ENCODE data around the gene SNX8. TPM values are rescaled to one million over a fixed set of nuclear protein-coding genes. Genes with fewer than 3 reads are reported as not detected.

Gene SNX8
- total RNA-seq, 2 donors from 2014 or later, result 34.2 to 35.9 TPM

DNA sequence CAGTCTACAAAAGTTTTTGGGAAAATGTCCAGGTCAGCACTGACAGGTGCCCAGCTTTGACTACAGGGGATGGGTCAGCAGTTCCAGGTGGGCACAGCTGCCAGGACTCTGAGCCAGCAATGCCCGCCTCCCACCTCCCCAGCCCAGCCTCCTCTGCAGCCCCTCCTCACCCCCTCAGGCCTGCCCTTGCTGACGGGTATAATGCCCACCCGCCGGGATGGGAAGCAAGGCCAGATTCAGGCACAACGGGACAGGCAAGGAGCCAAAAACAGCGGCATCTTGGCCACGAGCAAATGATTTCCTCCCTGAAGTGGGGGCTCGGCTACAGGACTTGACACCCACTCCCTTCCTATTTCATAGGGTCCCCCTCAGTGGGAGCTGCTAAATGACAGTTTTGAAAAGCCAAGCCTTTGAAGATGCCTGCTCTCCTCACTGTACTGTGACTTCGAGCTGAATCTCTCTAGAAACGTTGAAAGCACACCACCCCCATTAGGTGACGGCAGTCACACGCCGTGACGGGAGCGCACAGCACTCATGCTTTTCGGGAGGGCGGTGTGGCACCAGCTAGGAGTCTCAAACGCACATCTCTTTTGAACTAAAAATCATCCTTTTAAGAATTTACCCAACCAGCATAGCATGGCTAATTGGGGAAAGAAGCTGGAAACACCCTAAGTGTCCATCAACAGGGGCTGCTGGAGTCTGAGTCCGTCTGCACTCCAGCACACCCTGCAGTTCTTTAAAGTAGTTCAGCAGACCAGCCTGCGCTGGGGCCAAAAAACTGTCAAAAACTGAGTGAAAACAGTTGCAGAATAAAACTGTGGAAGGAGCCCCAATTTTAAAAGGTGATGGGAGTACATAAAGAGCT is 111.1 kb downstream of the SNX8 start:
- peak; percentile 74 for DNase-seq (ENCODE audit: low spot score)
- intact Hi-C loops (cut with DNase I), result loop anchor here (10.0 kb wide), 2 partner anchors 528 to 618 kb away; partner anchors contain the start of gene ELFN1 (in 1 of the 2)

DNA sequence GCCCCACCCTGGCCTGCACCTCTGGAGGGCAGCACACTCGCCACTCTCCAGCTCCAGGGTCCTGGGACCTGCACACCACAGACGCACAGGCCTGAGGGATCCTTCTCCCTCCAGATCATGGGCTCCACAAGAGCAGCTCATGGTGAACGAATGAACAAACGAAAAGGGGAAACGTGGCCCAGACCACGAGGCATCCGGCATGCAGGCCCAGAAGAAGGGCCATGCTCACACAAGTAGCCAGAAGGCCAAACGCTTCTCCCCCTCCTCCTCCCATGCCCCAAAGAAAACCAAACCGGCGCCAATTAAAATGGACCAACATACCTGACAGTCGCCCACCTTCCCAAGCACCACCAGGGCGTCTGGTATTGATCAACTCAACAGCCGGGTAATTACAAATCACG is 111.9 kb downstream of the SNX8 start:
- intact Hi-C loops (cut with DNase I), result loop anchor here (10.0 kb wide), 2 partner anchors 528 to 618 kb away; partner anchors contain the start of gene ELFN1 (in 1 of the 2)
- DNase-seq (ENCODE audit: low spot score), result peak; percentile 63

Small RNA genes lying within 50 kb of the gene (microRNA-seq; reads per million reads assigned to microRNA genes)
- gene MIR6836 (ENCODE audit: borderline microRNAs expressed in 2 of 2), result 0 reads per million in 2 donors

Other genes with a start within 250 kb of the SNX8 start
- 10 to 100 TPM; 17.3 to 24.7 TPM for gene MAD1L1, start 81.5 kb downstream of the SNX8 start, total RNA-seq
- 10 to 100 TPM; 12.3 to 15.6 TPM for gene MRM2, start 72.2 kb downstream of the SNX8 start, total RNA-seq
- 10 to 100 TPM; 12.4 to 18.6 TPM for gene NUDT1, start 72.2 kb downstream of the SNX8 start, total RNA-seq
- gene EIF3B, start 40.4 kb upstream of the SNX8 start, total RNA-seq, result 10 to 100 TPM; 78.1 to 90.1 TPM
- 10 to 100 TPM; 21.4 to 28.3 TPM for gene CHST12, start 89.2 kb upstream of the SNX8 start, total RNA-seq
- gene GRIFIN, start 162.0 kb upstream of the SNX8 start, total RNA-seq, result not detected
- 10 to 100 TPM; 15.2 to 16.5 TPM for gene LFNG, start 205.3 kb upstream of the SNX8 start, total RNA-seq
- gene BRAT1, start 241.1 kb upstream of the SNX8 start, total RNA-seq, result 10 to 100 TPM; 16.3 to 17.2 TPM
- 10 to 100 TPM; 14.6 to 19.1 TPM for gene IQCE, start 244.5 kb upstream of the SNX8 start, total RNA-seq

All from posterior vena cava (tissue), 2 donors.